ENCODE results near the gene HTRA2.

Gene HTRA2

GRCh38 chr2:74524955-74525716 lies 4.6 kb upstream of the HTRA2 start:
- no peak overlapping the region for H3K27ac ChIP-seq (ENCODE audit: low read length)
- H4K20me1 ChIP-seq (ENCODE audit: insufficient read depth, low read length): peaks cover 15% of the 10 kb centered on the region; the same call in 1 of the 2 replicates
- no peaks in the 10 kb centered on the region for H3K9me3 ChIP-seq (ENCODE audit: insufficient read depth, low read length, severe bottlenecking)
- no peaks in the 10 kb centered on the region for H3K27me3 ChIP-seq (ENCODE audit: insufficient read depth, low read length, poor library complexity)
- H3K4me1 ChIP-seq (ENCODE audit: insufficient read depth, low read length): peaks cover 20% of the 10 kb centered on the region
- no peak overlapping the region for H2AFZ ChIP-seq (ENCODE audit: low read depth, low read length)
- DNase-seq (no peak), ATAC-seq (ENCODE audit: insufficient read depth, low read depth) (no peak)
- TF ChIP-seq EZH2 (IDR thresholded peaks at IDR 0.05; ENCODE audit: borderline replicate concordance, low read depth, low read length, severe bottlenecking): no peak
- H3K36me3 ChIP-seq (ENCODE audit: insufficient read depth, low read length): peaks cover 37% of the 10 kb centered on the region
- H3K4me2 ChIP-seq (ENCODE audit: insufficient read depth, low read length): no peak overlapping the region
- H3K79me2 ChIP-seq (ENCODE audit: insufficient read depth, low read length): peaks cover 26% of the 10 kb centered on the region
- no peak overlapping the region for H3K9ac ChIP-seq (ENCODE audit: low read depth, low read length)
- H3K4me3 ChIP-seq (ENCODE audit: low read depth in 1 of 2, low read length in 2 of 2): no peak overlapping the region

DNA sequence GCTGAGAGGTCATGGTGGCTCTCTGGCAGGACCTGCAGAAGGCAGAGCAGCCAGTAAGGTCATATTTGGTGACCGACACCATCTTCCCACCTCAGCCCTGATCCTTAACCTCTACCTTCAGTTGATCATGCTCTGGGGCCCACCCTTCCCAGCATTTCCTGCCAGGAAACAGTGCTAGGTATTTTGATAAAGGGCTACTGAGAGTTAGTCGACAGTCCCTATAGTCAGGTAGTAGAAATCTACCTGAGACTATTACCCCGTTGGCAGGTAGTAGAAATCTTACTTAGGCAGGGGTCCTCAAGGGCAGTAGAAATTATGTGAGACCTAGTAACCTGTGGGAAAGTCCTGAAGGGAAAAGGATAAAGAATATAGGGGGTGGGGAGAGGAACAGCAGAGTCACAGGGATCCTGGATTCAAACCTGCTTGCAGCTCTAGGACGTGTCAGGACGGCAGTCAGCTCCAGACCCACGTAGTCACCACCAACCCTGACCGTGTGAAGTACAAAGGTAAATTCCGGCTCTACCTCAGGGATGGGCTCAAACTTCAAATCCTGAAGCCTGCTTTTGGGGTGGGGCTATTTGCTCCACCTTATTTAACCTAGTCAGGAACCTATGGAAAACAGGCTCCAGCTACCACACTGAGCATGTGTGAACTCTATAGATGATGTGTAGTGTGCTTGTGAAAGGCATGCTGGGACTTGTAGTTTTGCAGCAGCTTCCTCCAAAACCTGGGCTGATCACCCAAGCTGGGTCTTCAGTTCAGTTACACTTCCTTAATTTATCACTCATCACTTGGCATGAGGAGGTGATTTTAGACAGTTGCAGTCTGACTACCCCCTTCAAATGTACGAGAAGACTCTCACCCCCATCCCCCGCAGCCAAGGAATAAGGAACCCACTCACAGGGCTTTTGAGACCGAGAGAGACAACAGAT lies 3.8 kb upstream of the HTRA2 start, which contains the start of gene DQX1:
Gene DQX1 (minus strand): TSS at position 515 of the 932 bp plus-strand sequence. CDS start 502 bp downstream, at position 13.
- no peaks in the 10 kb centered on the region for H3K27me3 ChIP-seq (ENCODE audit: insufficient read depth, low read length, poor library complexity)
- H3K4me3 ChIP-seq (ENCODE audit: low read depth in 1 of 2, low read length in 2 of 2): no peak within 1 kb of the TSS
- H3K4me2 ChIP-seq (ENCODE audit: insufficient read depth, low read length): peak within 1 kb of the TSS; percentile 87; the same call in 1 of the 2 replicates
- peaks cover 35% of the 10 kb centered on the region for H3K79me2 ChIP-seq (ENCODE audit: insufficient read depth, low read length)
- no peak for ATAC-seq (ENCODE audit: insufficient read depth, low read depth)
- no peak within 1 kb of the TSS for H3K27ac ChIP-seq (ENCODE audit: low read length)
- peak; percentile 31 for DNase-seq
- peaks cover 27% of the 10 kb centered on the region for H3K4me1 ChIP-seq (ENCODE audit: insufficient read depth, low read length)
- peaks cover 15% of the 10 kb centered on the region; the same call in 1 of the 2 replicates for H4K20me1 ChIP-seq (ENCODE audit: insufficient read depth, low read length)
- no peak within 1 kb of the TSS for H3K9ac ChIP-seq (ENCODE audit: low read depth, low read length)
- peaks cover 41% of the 10 kb centered on the region for H3K36me3 ChIP-seq (ENCODE audit: insufficient read depth, low read length)
- H2AFZ ChIP-seq (ENCODE audit: low read depth, low read length): no peak within 1 kb of the TSS
- TF ChIP-seq, protein P1, sequence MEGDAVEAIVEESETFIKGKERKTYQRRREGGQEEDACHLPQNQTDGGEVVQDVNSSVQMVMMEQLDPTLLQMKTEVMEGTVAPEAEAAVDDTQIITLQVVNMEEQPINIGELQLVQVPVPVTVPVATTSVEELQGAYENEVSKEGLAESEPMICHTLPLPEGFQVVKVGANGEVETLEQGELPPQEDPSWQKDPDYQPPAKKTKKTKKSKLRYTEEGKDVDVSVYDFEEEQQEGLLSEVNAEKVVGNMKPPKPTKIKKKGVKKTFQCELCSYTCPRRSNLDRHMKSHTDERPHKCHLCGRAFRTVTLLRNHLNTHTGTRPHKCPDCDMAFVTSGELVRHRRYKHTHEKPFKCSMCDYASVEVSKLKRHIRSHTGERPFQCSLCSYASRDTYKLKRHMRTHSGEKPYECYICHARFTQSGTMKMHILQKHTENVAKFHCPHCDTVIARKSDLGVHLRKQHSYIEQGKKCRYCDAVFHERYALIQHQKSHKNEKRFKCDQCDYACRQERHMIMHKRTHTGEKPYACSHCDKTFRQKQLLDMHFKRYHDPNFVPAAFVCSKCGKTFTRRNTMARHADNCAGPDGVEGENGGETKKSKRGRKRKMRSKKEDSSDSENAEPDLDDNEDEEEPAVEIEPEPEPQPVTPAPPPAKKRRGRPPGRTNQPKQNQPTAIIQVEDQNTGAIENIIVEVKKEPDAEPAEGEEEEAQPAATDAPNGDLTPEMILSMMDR (IDR thresholded peaks at IDR 0.05; ENCODE audit: borderline replicate concordance, extremely low read depth, low read length, poor library complexity, severe bottlenecking): no peak
- no peak for TF ChIP-seq EZH2 (IDR thresholded peaks at IDR 0.05; ENCODE audit: borderline replicate concordance, low read depth, low read length, severe bottlenecking)
- H3K9me3 ChIP-seq (ENCODE audit: insufficient read depth, low read length, severe bottlenecking): no peaks in the 10 kb centered on the region

GRCh38 chr2:74526649-74527230 lies 3.0 kb upstream of the HTRA2 start:
- Histone ChIP-seq H3K36me3 (ENCODE audit: insufficient read depth, low read length) (peaks cover 49% of the 10 kb centered on the region), H3K9ac (ENCODE audit: low read depth, low read length) (no peak overlapping the region), H3K4me1 (ENCODE audit: insufficient read depth, low read length) (peaks cover 34% of the 10 kb centered on the region), H4K20me1 (ENCODE audit: insufficient read depth, low read length) (peaks cover 15% of the 10 kb centered on the region; the same call in 1 of the 2 replicates), H3K4me3 (ENCODE audit: low read depth in 1 of 2, low read length in 2 of 2) (no peak overlapping the region), H3K27ac (ENCODE audit: low read length) (no peak overlapping the region), H3K27me3 (ENCODE audit: insufficient read depth, low read length, poor library complexity) (no peaks in the 10 kb centered on the region), H3K79me2 (ENCODE audit: insufficient read depth, low read length) (peaks cover 38% of the 10 kb centered on the region), H2AFZ (ENCODE audit: low read depth, low read length) (no peak overlapping the region), H3K9me3 (ENCODE audit: insufficient read depth, low read length, severe bottlenecking) (no peaks in the 10 kb centered on the region), H3K4me2 (ENCODE audit: insufficient read depth, low read length) (peak overlapping the region; percentile 87; the same call in 1 of the 2 replicates)
- DNase-seq (no peak), ATAC-seq (ENCODE audit: insufficient read depth, low read depth) (no peak)
- TF ChIP-seq EZH2 (IDR thresholded peaks at IDR 0.05; ENCODE audit: borderline replicate concordance, low read depth, low read length, severe bottlenecking): no peak
- TF ChIP-seq, protein P1 (IDR thresholded peaks at IDR 0.05; ENCODE audit: borderline replicate concordance, extremely low read depth, low read length, poor library complexity, severe bottlenecking): no peak

Data from DND-41 (cell line).